Kidney (tissue), 14 donors: ENCODE results near the gene MAL. TPM values are rescaled to one million over a fixed set of nuclear protein-coding genes. Genes with fewer than 3 reads are reported as not detected.

Experiments used
- DNase-seq, 5 donors: peaks; one replicate each; pipeline ENCODE4 v3.0.0-alpha.2; 2013 to 2020
- FAIRE-seq: peaks from 2 replicates; lab custom pipeline; 2012; peaks lifted over from hg19 to GRCh38; lab: Jason Lieb, UNC
- H3K27ac ChIP-seq, 2 donors: one replicate each; pipeline ENCODE4 v1.7.0; 2013; ENCODE audit warnings: low read depth in 2 of 2, low read length in 2 of 2, inconsistent platforms in 1 of 2
- H3K27me3 ChIP-seq: one replicate; pipeline ENCODE4 v1.7.1; 2013; ENCODE audit warnings: low read length, inconsistent platforms; ENCODE audit not compliant: control insufficient read depth, insufficient read depth
- H3K36me3 ChIP-seq, 3 donors: one replicate each; pipeline versions ENCODE4 v1.7.0 to v1.7.1; 2013; ENCODE audit warnings: low read length in 3 of 3, control low read depth in 1 of 3, inconsistent platforms in 1 of 3; ENCODE audit not compliant: insufficient read depth in 3 of 3, control insufficient read depth in 2 of 3
- H3K4me1 ChIP-seq, 3 donors: one replicate each; pipeline versions ENCODE4 v1.7.0 to v1.7.1; 2013; ENCODE audit warnings: low read length in 3 of 3, inconsistent platforms in 1 of 3, low read depth in 1 of 3; ENCODE audit not compliant: control insufficient read depth in 2 of 3, insufficient read depth in 2 of 3
- H3K4me3 ChIP-seq, 3 donors: one replicate each; pipeline versions ENCODE4 v1.7.0 to v1.8.1; 2013; ENCODE audit warnings: low read length in 3 of 3, control low read depth in 1 of 3, inconsistent platforms in 1 of 3
- H3K9ac ChIP-seq, 3 donors: one replicate each; pipeline versions ENCODE4 v1.7.0 to v1.7.1; 2013; ENCODE audit warnings: low read length in 3 of 3, control low read depth in 1 of 3, inconsistent platforms in 1 of 3
- H3K9me3 ChIP-seq, 3 donors: one replicate each; pipeline versions ENCODE4 v1.7.0 to v1.7.1; 2013; ENCODE audit warnings: low read length in 3 of 3, control low read depth in 1 of 3, inconsistent platforms in 1 of 3; ENCODE audit not compliant: control insufficient read depth in 2 of 3, insufficient read depth in 1 of 3
- intact Hi-C: fragments of 100-400 bp; cut with DNase I; formaldehyde crosslinking; loops from one replicate; pipeline ENCODE4 v1.11.1; 2022
- polyA plus RNA-seq: library from polyadenylated mRNA; stranded (reverse); fragments of 350-450 nt; fragmentation: Illumina TruSeq; extraction: RNeasy Lipid Tissue Mini Kit (QIAGEN cat#74804); gene quantifications from one replicate; pipeline ENCODE4 v1.2.3, GENCODE V29; 2014; ENCODE audit warnings: low read depth, low replicate concordance; ENCODE audit not compliant: insufficient read depth
- total RNA-seq: library from RNA; stranded (reverse); fragmentation: NEBNext Ultra II Directional; extraction: Animal tissue kit (Norgen Biotek cat#: 25700); gene quantifications from one replicate; pipeline ENCODE4 v1.2.1, GENCODE V29; 2021
- TF ChIP-seq, protein P1 (sequence below): IDR thresholded peaks from 3 replicates; pipeline ENCODE4 v1.5.1; 2012; ENCODE audit warnings: mild to moderate bottlenecking, moderate library complexity, borderline replicate concordance; ENCODE audit not compliant: insufficient read depth; ENCODE audit errors: extremely low read depth
- donor health status: control.
- donor health status: control.
- donor health status: control.
- donor health status: control.
- donor health status: control.
- donor health status: DM: yes; HTN: yes; CAD: no.
- donor health status: Normal renal cell carcinoma (clear cell type).

MAL gene
- total and polyA plus RNA-seq, 2 donors from 2014 or later, result 477 to 1,006 TPM

DNA sequence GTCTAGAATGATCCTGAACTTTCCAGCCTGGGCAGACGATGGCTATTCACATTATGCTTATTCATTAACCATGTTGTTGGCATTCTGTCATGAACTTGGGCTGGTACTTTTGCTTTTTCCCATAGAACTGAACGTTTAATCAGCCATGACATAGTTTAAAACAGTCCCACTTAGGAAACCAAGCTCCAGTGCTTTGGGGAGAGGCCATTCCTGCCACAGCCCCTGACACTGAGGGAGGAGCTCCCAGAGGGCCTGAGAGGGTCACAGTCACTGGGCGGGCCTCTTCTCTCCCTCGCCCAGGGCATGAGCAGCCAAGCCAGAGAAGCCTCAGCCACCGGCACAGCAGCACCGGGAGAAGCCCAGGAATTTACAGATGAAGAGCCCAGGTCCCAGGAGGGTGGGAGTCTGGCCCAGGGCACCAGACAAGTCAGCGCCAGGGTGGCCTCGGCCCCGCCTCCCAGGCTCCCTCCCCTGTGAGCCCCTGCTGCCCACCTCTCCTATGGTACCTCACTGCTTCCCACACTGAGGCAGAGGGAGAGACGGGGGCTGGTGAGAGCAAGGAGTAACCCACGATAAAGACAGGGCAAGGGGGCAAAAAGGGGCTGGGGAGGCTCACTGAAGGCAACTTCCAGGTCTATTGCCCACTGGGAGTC is 33.6 kb downstream of the MAL start:
- TF ChIP-seq, protein P1, sequence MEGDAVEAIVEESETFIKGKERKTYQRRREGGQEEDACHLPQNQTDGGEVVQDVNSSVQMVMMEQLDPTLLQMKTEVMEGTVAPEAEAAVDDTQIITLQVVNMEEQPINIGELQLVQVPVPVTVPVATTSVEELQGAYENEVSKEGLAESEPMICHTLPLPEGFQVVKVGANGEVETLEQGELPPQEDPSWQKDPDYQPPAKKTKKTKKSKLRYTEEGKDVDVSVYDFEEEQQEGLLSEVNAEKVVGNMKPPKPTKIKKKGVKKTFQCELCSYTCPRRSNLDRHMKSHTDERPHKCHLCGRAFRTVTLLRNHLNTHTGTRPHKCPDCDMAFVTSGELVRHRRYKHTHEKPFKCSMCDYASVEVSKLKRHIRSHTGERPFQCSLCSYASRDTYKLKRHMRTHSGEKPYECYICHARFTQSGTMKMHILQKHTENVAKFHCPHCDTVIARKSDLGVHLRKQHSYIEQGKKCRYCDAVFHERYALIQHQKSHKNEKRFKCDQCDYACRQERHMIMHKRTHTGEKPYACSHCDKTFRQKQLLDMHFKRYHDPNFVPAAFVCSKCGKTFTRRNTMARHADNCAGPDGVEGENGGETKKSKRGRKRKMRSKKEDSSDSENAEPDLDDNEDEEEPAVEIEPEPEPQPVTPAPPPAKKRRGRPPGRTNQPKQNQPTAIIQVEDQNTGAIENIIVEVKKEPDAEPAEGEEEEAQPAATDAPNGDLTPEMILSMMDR, result no peak
- Histone ChIP-seq H3K27me3 (no peaks in the 10 kb centered on the region), H3K4me3 (peak overlapping the region in 1 of 3 donors; percentile 25), H3K36me3 (no peaks in the 10 kb centered on the region), H3K9me3 (no peaks in the 10 kb centered on the region), H3K9ac (peak overlapping the region in 2 of 3 donors; percentile 22 to 86), H3K27ac (peak overlapping the region; percentile 89 to 96), H3K4me1 (peaks cover 0 to 57% (median 24%) of the 10 kb centered on the region in 3 donors)
- intact Hi-C loops, result no loop called here
- FAIRE-seq (peak; percentile 88), DNase-seq (peak; percentile 82 to 93 (median 85))

DNA sequence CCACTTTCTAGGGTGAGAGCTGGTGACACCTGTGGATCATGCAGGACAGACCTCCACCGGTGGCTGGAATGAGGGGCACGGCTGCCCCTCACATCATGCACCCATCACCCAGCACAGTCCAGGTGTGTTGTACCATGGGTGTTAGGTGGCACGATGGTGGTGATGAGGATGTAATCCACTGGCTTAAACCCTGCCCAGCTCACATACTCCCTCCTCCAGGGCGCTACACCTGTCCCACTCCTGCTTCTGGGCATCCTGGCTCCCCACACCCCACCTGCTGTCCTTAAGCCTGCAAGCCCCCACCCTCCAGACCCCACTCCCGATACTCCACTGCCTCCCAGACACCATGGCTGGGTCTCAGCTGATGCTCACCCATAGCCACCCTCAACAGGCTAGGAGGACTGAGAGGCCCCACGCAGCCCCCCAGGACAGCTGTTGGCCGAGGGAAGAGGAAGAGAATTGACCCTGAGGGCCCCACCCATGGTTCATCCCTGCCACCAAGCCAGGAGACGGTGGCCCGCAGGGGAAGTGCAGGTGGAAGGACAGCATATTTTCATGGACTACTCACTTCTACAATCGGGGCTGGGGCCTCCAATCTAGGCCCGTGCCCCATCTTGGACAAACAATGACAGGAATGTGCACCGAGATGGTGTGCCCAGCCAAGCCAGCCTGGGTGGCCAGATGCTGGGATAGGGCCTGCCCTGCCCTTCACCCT is 34.3 kb downstream of the MAL start:
- Histone ChIP-seq H3K27me3 (no peaks in the 10 kb centered on the region), H3K36me3 (no peaks in the 10 kb centered on the region), H3K9ac (peak overlapping the region in 2 of 3 donors; percentile 22 to 86), H3K4me3 (peak overlapping the region in 1 of 3 donors; percentile 25), H3K4me1 (peaks cover 0 to 57% (median 24%) of the 10 kb centered on the region in 3 donors), H3K27ac (peak overlapping the region; percentile 89 to 96), H3K9me3 (no peaks in the 10 kb centered on the region)
- FAIRE-seq (no peak), DNase-seq (peak in 1 of 5 donors; percentile 46)
- TF ChIP-seq, protein P1, result no peak
- intact Hi-C loops, result no loop called here

DNA sequence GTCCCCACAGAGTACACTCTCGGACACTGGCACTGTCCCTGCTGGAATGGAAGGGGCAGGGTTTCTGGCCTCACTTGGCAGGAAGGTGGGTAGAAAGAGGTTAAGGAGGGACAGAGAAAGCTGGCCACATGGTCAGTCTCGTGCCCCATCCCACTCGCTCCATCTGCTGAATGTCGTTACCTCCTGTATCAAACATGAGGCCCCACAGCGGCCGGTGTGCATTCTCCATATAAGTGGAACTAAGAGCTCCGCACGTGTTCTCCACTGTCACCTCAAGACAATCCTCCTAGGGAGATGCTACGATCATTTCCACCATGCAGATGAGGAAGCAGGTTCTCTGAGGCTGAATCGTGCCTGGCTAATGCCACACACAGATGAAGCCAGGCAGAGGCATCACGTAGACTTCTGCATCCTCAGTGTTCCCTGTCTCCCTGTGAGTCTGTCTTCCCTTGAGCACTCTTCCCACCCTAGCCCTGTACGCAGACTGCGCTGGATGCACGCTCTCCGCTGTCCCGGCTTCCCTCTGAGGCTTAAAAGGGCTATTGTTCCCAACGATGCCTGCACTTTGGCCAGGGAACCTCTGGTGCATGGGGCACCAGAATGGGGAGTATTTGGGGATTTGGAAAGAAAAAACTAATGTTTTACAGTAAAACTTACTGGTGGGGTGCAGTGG is 35.1 kb downstream of the MAL start:
- intact Hi-C loops, result no loop called here
- Histone ChIP-seq H3K9ac (peak overlapping the region in 2 of 3 donors; percentile 16 to 86), H3K4me1 (peaks cover 0 to 55% (median 24%) of the 10 kb centered on the region in 3 donors), H3K27ac (peak overlapping the region; percentile 89 to 96), H3K27me3 (no peaks in the 10 kb centered on the region), H3K9me3 (no peaks in the 10 kb centered on the region), H3K36me3 (no peaks in the 10 kb centered on the region), H3K4me3 (no peak overlapping the region)
- FAIRE-seq (no peak), DNase-seq (no peak)
- TF ChIP-seq, protein P1, result no peak
